ENCODE data around the gene RPL19. TPM values are rescaled to one million over a fixed set of nuclear protein-coding genes. Genes with fewer than 3 reads are reported as not detected.
A peak's percentile ranks its signal among the peaks of the same experiment; 100 is the strongest.

Gene RPL19
- polyA plus RNA-seq, 3 donors: 1,879 to 2,308 (median 2,025) TPM

GRCh38 chr17:39212195-39212810 lies 12.2 kb downstream of the RPL19 start:
- DNase-seq (ENCODE audit: extremely low read depth in 1 of 11, low read depth in 9 of 11, low spot score in 4 of 11): no peak

DNA sequence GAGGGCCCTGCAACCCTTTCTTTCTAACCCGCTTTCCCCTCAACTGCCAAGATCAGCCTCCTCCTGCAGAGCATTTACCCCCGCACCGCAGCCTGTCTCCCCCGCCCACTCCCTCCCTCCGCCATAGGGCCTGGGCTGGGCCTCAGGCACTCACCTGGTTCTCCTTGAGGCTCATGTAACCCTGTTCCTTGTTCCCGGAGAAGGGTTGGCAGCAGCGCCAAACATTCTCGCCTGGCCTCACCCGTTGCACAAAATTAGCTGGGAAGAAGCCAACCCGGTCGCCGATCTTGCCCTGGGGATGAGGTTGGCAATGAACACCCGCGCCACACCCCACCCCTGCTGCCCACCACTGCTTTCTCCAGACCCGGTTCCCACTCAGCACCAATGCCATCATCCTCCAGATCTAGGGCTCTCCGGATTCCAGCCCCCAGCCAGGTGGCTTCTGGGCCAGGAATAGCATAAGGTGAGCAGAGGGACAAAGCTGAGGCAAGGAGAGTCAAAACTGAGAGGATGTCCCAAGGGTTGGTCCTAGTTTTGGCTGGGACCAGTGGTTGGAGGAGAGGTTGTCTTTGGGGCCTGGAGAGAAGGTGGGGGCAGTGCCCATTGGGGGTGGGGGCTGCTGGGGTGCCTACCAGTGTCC lies 12.9 kb downstream of the RPL19 start:
- no peak for DNase-seq (ENCODE audit: extremely low read depth in 1 of 11, low read depth in 9 of 11, low spot score in 4 of 11)

- DNase-seq (ENCODE audit: extremely low read depth in 1 of 11, low read depth in 9 of 11, low spot score in 4 of 11): no peak
Observed at GRCh38 chr17:39213852-39214251, 13.8 kb downstream of the RPL19 start.

GRCh38 chr17:39217734-39218369 lies 17.8 kb downstream of the RPL19 start:
- no peak for DNase-seq (ENCODE audit: extremely low read depth in 1 of 11, low read depth in 9 of 11, low spot score in 4 of 11)

GRCh38 chr17:39218906-39219305 lies 18.8 kb downstream of the RPL19 start:
- DNase-seq (ENCODE audit: extremely low read depth in 1 of 11, low read depth in 9 of 11, low spot score in 4 of 11): no peak

GRCh38 chr17:39219647-39220154 lies 19.6 kb downstream of the RPL19 start:
- no peak for DNase-seq (ENCODE audit: extremely low read depth in 1 of 11, low read depth in 9 of 11, low spot score in 4 of 11)

DNA sequence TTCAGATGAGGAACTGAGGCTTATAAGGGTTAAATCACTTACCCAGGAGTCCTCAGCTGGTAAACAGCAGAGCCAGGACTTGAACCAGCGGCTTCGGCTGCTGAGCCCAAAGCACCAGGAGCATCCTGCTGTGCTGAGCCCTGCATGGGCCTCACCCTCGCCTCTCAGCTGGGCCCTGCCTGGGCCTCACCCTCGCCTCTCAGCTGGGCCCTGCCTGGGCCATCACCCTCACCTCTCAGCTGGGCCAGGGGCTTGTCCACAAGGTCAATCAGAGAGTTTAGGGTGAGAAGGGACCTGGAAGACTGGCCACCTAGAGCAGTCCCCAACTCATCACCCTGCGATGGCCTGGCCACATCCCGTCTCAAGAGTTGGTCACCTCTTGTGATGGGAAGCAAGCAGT lies 21.5 kb downstream of the RPL19 start:
- DNase-seq (ENCODE audit: extremely low read depth in 1 of 11, low read depth in 9 of 11, low spot score in 4 of 11): no peak

- no peak for DNase-seq (ENCODE audit: extremely low read depth in 1 of 11, low read depth in 9 of 11, low spot score in 4 of 11)
Observed at GRCh38 chr17:39222151-39222550, 22.1 kb downstream of the RPL19 start.

DNA sequence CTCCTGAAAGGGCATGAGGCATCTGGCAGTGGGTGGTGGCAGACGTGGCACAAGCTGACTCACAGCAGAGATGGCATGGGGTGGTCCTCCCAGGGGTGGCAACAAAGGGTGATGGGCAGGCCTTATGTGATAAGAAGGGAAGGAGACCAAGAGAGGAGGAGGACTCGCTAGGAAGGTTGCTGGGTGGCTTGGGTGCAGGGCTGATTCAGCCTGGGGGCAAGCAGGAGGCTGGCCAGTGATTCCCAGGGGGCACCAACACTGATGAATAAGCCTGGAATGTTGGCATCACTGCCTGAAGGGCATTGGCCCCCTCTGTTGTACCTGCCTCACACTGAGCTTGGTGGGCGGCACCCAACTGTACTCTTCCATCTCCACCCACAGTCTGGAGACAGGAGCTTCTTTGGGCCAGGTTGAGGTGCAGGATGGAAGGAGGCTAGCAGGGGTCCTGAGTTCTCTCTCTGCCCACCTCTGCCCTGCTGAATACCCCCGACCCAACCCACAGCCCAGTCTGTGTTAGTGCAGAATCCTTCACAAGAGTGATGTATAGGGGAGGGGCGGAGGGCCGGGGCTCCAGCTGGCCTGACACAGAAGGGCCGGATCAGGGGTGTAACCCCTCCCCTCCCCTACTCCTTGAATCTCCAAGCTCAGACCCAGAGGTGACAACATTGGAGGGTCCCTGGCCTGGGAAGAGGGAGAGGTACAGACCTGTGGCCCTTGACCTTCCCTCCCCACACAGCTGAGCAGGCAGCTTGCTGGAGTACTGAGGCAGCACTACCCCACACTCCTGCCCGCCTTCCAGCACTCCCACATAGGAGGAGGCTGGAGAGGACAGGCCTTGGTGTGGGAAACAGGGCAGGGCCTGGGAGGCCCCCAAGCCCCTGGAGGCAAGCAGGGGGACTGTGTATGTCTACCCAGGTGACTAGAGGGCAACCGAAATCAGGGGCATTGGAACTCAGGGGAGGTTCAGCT lies 23.1 kb downstream of the RPL19 start:
- no peak for DNase-seq (ENCODE audit: extremely low read depth in 1 of 11, low read depth in 9 of 11, low spot score in 4 of 11)

GRCh38 chr17:39223907-39224777 lies 24.1 kb downstream of the RPL19 start:
- no peak for DNase-seq (ENCODE audit: extremely low read depth in 1 of 11, low read depth in 9 of 11, low spot score in 4 of 11)

- no peak for DNase-seq (ENCODE audit: extremely low read depth in 1 of 11, low read depth in 9 of 11, low spot score in 4 of 11)
Observed at GRCh38 chr17:39224778-39225307, 24.8 kb downstream of the RPL19 start.

GRCh38 chr17:39225308-39225958 lies 25.4 kb downstream of the RPL19 start, which contains the start of gene STAC2:
Gene STAC2 (minus strand): TSS chr17:39225945. CDS start chr17:39225502, 443 bp downstream.
- peak in 2 of 11 donors; percentile 40 to 81 for DNase-seq (ENCODE audit: extremely low read depth in 1 of 11, low read depth in 9 of 11, low spot score in 4 of 11)

DNA sequence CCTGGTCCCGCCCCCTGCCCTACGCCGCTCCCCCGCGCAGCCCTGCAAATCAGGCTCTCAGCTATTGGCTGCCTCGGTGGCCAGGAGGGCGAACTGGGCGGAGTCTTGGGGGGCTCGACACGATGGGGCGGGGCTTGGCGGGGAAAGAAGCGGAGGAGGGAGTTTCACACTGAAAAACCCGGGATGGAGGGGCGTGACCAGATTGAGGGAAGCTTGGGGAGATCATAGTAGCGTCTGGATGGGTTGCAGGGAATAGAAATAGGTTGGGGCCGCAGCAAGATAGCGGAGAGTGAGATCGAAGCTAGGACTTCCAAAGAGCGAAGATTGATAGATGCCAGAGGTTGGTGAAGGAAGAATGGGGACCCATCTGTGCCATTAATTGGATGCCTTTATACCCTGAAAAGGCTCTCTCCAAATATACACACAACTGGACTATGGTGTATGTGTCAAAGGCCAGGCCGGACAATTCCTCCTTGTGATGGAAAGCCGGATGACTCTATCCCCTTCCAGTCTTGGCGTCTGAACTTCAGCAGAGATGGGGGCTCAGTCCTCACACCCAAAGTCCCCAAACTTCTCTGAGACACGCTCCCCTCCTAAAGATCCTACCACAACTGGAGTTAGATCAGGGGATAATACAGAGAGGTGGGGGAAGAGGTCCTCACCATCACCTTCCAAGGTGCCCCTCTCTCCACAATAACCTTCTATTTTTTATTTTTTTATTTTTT lies 26.0 kb downstream of the RPL19 start:
- peak in 8 of 11 donors; percentile 74 to 89 (median 84) for DNase-seq (ENCODE audit: extremely low read depth in 1 of 11, low read depth in 9 of 11, low spot score in 4 of 11)

- no peak for DNase-seq (ENCODE audit: extremely low read depth in 1 of 11, low read depth in 9 of 11, low spot score in 4 of 11)
Observed at GRCh38 chr17:39227364-39227919, 27.4 kb downstream of the RPL19 start.

- DNase-seq (ENCODE audit: extremely low read depth in 1 of 11, low read depth in 9 of 11, low spot score in 4 of 11): no peak
Observed at GRCh38 chr17:39229274-39229913, 29.3 kb downstream of the RPL19 start.

GRCh38 chr17:39230361-39230760 lies 30.3 kb downstream of the RPL19 start:
- no peak for DNase-seq (ENCODE audit: extremely low read depth in 1 of 11, low read depth in 9 of 11, low spot score in 4 of 11)
